IPS-18c (cell line): ENCODE measurements around the gene ABTB1.

Experiments
- H3K4me3 ChIP-seq: 2 replicates; pipeline ENCODE4 v1.7.0; 2013; ENCODE audit warnings: low read depth, mild to moderate bottlenecking, low read length, moderate library complexity; ENCODE audit not compliant: insufficient read depth
- H3K9me3 ChIP-seq: one replicate; pipeline ENCODE4 v1.6.1; 2013; ENCODE audit warnings: mild to moderate bottlenecking, low read length, moderate library complexity; ENCODE audit not compliant: control insufficient read depth, insufficient read depth

ABTB1 gene

DNA sequence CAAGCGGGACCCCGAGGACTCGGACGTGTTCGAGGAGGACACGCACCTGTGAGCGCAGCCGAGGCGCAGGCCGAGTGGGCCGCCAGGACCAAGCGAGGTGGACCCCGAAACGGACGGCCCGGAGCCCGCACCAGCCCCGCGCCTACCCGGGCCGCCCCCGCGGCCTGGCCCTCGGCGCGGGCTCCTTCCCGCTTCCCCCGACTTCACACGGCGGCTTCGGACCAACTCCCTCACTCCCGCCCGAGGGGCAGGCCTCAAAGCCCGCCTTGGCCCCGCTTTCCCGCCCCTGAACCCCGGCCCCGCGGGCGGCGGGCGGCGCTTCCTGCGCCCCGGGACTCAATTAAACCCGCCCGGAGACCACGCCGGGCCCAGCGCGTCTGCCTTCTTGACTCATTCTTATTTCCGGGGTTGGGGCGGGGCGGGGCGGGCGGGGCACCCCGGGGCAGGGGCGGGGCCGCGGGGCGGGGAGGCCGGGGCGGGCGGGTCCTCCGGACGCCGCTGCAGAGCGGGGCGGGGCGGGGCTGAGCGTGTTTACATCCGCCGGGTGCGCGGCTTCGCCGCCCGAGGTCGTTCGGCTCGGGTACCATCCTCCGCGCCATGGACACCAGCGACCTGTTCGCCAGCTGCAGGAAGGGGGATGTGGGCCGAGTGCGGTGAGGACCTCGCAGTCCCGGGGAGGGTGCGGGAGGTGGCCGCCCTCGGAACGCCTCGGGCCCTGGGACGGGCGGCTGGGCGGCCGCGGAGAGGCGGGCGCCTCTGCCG is at the start of gene ABTB1:
ABTB1 (plus strand) TSS at position 524 of the 762 bp plus-strand sequence; CDS start at position 598, 74 bp downstream.
- H3K9me3 ChIP-seq = no peaks in the 10 kb centered on the region
- peak within 1 kb of the TSS; percentile 78 for H3K4me3 ChIP-seq

- Histone ChIP-seq H3K9me3 (peaks cover 5% of the 10 kb centered on the region), H3K4me3 (no peak overlapping the region)
These were observed 48.7 kb upstream of the ABTB1 start for GRCh38 chr3:127624063-127624462.

DNA sequence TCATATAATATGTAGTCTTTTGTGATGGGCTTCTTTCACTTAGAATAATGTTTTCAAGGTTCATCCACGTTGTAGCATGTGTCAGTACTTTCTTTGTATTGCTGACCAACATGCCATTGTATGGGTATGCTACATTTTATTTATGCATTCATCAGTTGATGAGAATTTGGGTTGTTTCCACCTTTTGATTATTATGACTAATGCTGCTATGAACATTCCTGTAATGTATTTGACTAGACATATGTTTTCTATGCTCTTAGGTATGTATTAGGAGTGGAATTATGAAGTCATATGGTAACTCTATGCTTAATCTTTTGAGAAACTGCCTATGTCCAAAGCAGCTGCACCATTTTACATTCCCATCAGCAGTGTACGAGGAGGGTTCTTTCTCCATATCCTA is 46.9 kb upstream of the ABTB1 start:
- Histone ChIP-seq H3K4me3 (no peak overlapping the region), H3K9me3 (peaks cover 5% of the 10 kb centered on the region)

DNA sequence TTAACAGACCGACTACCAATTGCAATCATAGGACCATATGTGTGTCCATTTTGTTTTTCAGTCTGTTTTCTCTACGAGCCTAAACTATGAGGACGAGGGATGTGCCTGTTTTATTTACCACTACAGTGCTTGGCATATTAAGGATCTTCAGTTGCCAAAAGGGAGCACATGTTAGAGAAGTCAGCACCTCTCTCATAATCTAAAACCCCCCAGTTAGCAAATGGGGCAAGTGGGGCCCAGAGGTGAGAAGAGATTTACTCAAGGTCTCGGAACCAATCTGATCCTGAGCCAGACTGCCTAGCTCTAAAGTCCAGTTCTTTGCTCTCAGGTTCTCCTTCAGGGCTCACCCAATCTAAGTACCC is 44.3 kb upstream of the ABTB1 start:
- no peak overlapping the region for H3K4me3 ChIP-seq
- peaks cover 5% of the 10 kb centered on the region for H3K9me3 ChIP-seq

DNA sequence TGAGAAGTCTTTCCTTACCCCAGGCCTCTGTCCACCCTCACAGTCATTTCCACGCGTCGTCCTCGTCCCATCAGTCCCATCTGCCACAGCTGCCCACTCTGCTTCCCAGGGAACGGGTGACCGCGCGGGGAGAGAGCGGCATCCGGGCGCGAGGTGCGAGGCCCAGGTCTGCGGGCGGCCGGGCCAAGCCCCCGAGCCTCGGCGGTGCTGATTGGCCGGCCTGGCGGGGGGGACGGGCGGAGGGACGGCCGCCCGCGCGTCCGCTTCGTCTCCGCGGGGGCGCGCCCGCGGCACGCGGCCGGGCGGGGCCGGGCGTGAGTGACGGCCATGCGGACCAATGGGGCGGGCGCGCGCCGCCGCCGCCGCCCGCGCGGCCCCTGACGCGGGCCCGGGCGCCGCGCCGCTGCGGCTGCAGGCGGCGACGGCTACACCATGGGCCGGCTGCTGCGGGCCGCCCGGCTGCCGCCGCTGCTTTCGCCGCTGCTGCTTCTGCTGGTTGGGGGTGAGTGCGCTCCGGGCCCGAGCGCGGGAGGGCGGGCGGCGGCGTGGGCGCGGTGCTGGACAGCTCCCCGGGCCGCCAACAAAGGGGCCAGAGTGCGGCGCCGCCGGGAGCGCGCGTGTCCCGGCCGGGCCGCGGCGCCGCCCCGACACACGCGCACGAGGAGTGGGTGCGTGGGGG is 43.8 kb upstream of the ABTB1 start, which contains the start of gene PODXL2:
PODXL2 (plus strand) TSS at position 398 of the 679 bp plus-strand sequence; CDS start at position 433, 35 bp downstream.
- peak within 1 kb of the TSS; percentile 45 for H3K4me3 ChIP-seq
- peaks cover 5% of the 10 kb centered on the region for H3K9me3 ChIP-seq

DNA sequence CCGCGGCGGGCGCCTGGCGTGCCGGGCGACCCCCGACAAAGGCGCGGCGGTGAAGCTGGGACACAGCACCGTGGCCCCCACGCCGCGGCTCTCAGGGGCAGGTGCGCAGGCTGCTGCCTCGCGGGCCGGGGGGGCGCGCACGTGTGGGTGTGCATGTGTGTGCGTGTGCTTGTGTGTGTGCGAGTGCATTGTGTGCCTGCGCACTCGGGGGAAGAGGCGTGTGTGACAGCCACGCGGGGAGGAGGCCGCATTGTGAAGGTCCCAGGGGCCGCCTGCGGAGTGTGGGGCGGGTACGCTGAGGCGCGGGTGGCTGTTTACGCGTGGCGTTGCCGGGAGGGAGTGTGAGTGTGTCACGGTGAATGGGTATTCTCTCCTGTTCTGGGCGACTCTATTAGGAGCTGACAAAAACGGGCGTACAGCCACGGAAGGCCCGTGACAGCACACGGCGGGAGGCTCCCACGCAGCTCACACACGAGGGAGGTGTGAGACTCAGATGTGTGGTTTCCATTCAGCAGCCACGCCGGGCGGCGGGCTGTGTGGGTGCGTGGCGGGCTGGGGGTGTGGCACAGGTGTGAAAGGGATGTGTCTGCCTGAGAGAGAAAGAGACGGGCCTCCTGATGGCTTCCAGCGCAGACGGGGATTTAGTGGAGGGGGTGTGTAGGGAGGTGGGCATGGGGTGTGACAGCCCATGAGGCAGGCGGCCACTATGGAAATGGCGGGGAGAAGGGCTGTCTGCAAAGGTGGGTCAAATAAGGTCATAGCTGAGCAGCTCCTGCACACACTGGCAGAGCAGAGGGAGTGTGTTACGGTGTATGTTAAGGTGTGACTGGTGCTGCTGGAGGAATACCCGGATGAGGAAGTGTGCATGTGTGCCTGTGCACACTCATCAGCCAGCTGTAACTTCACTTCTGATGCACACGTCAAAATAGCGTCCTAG is 43.0 kb upstream of the ABTB1 start:
- Histone ChIP-seq H3K4me3 (peak overlapping the region; percentile 45), H3K9me3 (peaks cover 5% of the 10 kb centered on the region)

DNA sequence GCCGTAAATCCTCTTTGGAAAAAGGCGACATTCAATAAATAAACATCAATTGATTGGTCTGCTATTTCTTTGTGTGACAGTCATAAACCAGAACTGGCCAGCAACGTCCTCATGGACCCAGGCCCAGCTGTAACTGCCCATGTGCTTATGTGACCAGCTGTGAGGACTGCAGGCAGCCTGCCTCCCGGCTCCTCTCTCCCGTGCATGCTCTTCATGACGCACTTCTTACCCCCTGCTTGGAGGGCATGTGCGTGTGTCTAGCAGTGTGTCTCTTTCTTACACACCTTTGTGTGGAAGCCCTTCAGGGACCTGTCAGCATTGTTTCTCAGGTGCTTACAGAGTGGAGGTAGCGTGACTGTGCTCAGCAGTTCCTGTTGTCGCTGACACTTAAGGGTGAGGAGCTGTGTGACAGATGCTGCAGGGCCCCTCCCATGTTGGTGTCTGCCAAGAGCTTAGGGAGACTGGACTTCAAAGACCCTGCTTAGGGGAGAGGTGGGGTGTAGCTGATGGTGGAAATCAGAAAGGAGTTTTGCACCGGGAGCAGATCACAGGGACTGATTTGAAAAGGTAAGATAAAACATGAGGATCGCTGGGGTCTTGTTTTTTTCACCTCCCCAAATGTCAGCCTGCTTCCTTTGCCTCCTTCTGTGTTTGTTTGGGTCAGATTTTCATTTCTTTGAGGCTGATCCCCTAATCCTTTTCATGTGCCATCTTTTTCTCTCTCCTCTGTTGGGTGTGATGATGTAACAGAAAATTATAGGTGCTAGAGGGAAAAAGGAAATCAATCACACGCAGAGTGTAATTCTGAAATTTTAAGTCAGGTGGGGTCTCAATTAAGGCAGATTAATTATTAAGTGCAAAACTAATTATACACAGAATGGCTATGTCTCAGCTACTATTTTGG is 41.7 kb upstream of the ABTB1 start:
- Histone ChIP-seq H3K9me3 (peaks cover 5% of the 10 kb centered on the region), H3K4me3 (no peak overlapping the region)

- H3K9me3 ChIP-seq = peaks cover 5% of the 10 kb centered on the region
These were observed 40.5 kb upstream of the ABTB1 start for GRCh38 chr3:127632035-127632820.

GRCh38 chr3:127634653-127635052 is 38.1 kb upstream of the ABTB1 start:
- no peaks in the 10 kb centered on the region for H3K9me3 ChIP-seq
- no peak overlapping the region for H3K4me3 ChIP-seq

More at GRCh38 chr3:127632035-127632820, 40.5 kb upstream of the ABTB1 start:
- H3K4me3 ChIP-seq = no peak overlapping the region

- Histone ChIP-seq H3K4me3 (no peak overlapping the region), H3K9me3 (no peaks in the 10 kb centered on the region)
These were observed 35.2 kb upstream of the ABTB1 start for GRCh38 chr3:127637546-127637945.

- no peaks in the 10 kb centered on the region for H3K9me3 ChIP-seq
These were observed 34.8 kb upstream of the ABTB1 start for GRCh38 chr3:127637971-127638370.

DNA sequence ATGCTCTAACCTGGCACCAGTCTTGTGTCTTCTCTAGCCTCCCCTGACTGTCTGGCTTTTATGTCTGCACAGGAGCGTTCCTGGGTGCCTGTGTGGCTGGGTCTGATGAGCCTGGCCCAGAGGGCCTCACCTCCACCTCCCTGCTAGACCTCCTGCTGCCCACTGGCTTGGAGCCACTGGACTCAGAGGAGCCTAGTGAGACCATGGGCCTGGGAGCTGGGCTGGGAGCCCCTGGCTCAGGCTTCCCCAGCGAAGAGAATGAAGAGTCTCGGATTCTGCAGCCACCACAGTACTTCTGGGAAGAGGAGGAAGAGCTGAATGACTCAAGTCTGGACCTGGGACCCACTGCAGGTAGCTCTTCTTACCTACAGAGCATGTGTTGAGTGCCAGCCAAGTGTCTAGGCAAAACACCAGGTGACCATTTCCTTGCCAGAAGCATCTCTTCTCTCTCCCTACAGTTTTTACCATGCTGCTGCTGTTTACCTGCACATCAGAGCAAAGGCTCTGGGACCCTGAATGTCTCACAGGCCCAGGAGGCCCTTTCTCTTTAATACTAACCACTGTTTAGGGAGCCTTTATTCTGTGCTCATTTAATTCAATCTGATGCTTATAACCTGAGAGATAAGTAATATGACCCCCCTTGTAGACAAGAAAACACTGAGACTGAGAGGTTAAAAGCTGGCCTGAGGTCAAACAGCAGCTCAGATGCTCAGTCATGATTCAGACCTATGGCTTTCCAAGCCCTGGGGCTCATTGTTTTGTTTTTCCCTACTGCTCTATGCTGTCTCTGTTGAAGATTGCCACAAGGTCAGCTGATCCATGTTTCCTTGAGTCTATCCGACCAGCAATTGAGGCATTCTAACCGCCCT is 33.3 kb upstream of the ABTB1 start:
- no peak overlapping the region for H3K4me3 ChIP-seq
- no peaks in the 10 kb centered on the region for H3K9me3 ChIP-seq

More at GRCh38 chr3:127637971-127638370, 34.8 kb upstream of the ABTB1 start:
- H3K4me3 ChIP-seq = no peak overlapping the region

- no peak overlapping the region for H3K4me3 ChIP-seq
These were observed 32.8 kb upstream of the ABTB1 start for GRCh38 chr3:127640042-127640355.

DNA sequence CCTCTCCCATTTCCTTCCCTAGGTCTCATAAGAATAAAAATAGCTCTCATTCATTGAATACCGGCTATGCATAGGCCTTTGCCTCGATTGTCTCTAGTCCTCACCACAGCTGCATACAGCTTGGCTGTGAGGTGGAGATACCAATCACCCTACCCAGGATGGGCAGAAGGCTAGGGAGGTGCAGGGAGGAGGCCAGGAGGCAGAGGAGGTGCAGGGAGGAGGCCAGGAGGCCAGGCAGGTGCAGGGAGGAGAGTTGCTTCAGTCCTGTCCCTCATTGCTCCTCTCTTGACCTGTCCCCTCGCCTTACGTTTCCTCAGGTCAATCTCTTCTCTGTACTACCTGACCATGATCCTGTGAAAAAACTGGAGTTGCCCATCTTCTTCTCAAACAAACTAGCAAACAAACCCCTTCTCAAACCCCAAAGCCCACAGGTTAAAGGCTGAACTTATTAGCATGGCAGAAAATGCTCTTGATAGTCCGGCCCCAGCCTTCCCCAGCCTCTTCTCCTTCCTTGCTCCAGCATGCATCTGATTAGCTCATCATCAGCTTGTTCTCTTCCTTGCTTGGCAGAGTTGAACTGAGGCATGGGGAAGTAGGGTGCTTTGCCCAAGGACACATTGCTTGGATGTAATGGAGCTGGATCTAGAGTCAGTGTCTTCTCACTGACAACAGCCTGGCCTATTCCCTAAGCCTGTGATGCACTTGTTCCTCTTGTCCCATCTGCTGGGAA is 27.9 kb upstream of the ABTB1 start:
- no peaks in the 10 kb centered on the region for H3K9me3 ChIP-seq
- H3K4me3 ChIP-seq = no peak overlapping the region

More at GRCh38 chr3:127640042-127640355, 32.8 kb upstream of the ABTB1 start:
- no peaks in the 10 kb centered on the region for H3K9me3 ChIP-seq
